ENCODE measurements around the gene ARPC5. TPM values are rescaled to one million over a fixed set of nuclear protein-coding genes. Genes with fewer than 3 reads are reported as not detected.
"Not testable (repeated sequence)": the region's sequence is repeated elsewhere in the genome, so short reads cannot be mapped to it uniquely, and the experiment has no call there.

Gene ARPC5
- total and polyA plus RNA-seq, 2 donors (not counting 1 experiment from before 2014, with no cell fraction given), result 28.3 to 103 TPM

DNA sequence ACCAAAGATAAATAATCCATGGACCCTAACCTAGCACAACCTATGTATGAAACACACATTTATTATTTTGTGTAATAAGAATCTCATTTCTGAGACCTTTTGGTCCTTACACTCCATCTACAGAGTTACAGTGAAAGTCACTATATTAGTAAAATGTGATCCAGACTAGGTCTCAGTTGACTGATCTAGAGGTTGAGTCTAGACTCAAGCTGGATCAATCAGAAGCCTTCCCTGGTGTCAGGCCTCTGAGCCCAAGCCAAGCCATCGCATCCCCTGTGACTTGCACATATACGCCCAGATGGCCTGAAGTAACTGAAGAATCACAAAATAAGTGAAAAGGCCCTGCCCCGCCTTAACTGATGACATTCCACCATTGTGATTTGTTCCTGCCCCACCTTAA lies 22.6 kb downstream of the ARPC5 start:
- WGBS (ENCODE audit: insufficient coverage), result no CpG with 5 or more reads among the region's 3 CpGs
- peaks cover 13% of the 10 kb centered on the region for H3K4me1 Mint-ChIP-seq
- H3K27me3 ChIP-seq (replicated peaks in 1 of 4; ENCODE audit: control extremely low read depth in 1 of 4, control insufficient read depth in 3 of 4, insufficient read depth in 4 of 4, low read length in 3 of 4); H3K9me3 Mint-ChIP-seq (ENCODE audit: insufficient read depth); CTCF ChIA-PET; ATAC-seq (ENCODE audit: low read depth); H3K27ac Mint-ChIP-seq; DNase-seq; intact Hi-C loops (cut with micrococcal nuclease); POLR2A ChIA-PET; H3K79me2 ChIP-seq (ENCODE audit: control insufficient read depth, insufficient read depth, low read length); H3K9ac ChIP-seq (ENCODE audit: low read length); H3K4me3 ChIP-seq (ENCODE audit: control extremely low read depth in 1 of 5, extremely low read depth in 1 of 5, insufficient read depth in 1 of 5, low read depth in 2 of 5, low read length in 4 of 5); H3K27me3 Mint-ChIP-seq; H3K4me3 Mint-ChIP-seq; H3K27ac ChIP-seq (ENCODE audit: low read length in 2 of 2); H2AFZ ChIP-seq (ENCODE audit: insufficient read depth, low read depth, low read length, poor library complexity, severe bottlenecking); H3K9me3 ChIP-seq (ENCODE audit: control extremely low read depth in 1 of 3, control insufficient read depth in 2 of 3, insufficient read depth in 1 of 3, low read length in 2 of 3); H3K4me2 ChIP-seq (replicated peaks; ENCODE audit: low read depth, low read length, poor library complexity, severe bottlenecking); H3K36me3 ChIP-seq (replicated peaks in 1 of 2; ENCODE audit: control extremely low read depth in 1 of 2, control insufficient read depth in 1 of 2, extremely low read depth in 1 of 2, insufficient read depth in 2 of 2, low read length in 1 of 2); H4K20me1 ChIP-seq (ENCODE audit: control insufficient read depth, insufficient read depth, low read length, poor library complexity, severe bottlenecking): not testable (repeated sequence)
- H3K4me1 ChIP-seq (ENCODE audit: control insufficient read depth in 2 of 2, insufficient read depth in 2 of 2, low read length in 2 of 2), result peaks cover 12 to 14% of the 10 kb centered on the region in 2 donors

DNA sequence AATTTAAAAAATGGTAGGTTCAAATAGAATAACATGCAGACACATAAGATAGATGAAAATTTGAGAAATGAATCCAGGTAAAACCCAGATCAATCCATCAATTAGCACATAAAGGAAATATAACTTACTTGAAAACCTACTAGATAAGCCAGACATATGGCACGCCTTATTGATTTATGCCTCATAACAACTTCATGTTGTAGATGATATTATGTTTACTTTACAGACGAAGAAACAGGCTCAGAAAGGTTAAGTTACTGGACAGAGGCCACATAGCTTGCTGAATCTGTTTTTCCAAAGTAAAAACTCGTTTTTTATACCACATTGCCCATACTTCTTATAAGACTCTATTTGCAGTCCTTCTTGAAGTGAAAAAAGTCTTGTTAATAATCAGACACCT lies 23.2 kb downstream of the ARPC5 start:
- H3K36me3 ChIP-seq (replicated peaks in 1 of 2; ENCODE audit: control extremely low read depth in 1 of 2, control insufficient read depth in 1 of 2, extremely low read depth in 1 of 2, insufficient read depth in 2 of 2, low read length in 1 of 2), result no peaks in the 10 kb centered on the region
- peaks cover 18 to 20% of the 10 kb centered on the region in 2 donors for H3K4me1 ChIP-seq (ENCODE audit: control insufficient read depth in 2 of 2, insufficient read depth in 2 of 2, low read length in 2 of 2)
- POLR2A ChIA-PET, result no interaction called here
- TF ChIP-seq, protein P1, sequence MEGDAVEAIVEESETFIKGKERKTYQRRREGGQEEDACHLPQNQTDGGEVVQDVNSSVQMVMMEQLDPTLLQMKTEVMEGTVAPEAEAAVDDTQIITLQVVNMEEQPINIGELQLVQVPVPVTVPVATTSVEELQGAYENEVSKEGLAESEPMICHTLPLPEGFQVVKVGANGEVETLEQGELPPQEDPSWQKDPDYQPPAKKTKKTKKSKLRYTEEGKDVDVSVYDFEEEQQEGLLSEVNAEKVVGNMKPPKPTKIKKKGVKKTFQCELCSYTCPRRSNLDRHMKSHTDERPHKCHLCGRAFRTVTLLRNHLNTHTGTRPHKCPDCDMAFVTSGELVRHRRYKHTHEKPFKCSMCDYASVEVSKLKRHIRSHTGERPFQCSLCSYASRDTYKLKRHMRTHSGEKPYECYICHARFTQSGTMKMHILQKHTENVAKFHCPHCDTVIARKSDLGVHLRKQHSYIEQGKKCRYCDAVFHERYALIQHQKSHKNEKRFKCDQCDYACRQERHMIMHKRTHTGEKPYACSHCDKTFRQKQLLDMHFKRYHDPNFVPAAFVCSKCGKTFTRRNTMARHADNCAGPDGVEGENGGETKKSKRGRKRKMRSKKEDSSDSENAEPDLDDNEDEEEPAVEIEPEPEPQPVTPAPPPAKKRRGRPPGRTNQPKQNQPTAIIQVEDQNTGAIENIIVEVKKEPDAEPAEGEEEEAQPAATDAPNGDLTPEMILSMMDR (IDR thresholded peaks at IDR 0.05), result no peak
- TF ChIP-seq EZH2 (IDR thresholded peaks at IDR 0.05; ENCODE audit: borderline replicate concordance, insufficient read depth, low read depth, low read length, poor library complexity, severe bottlenecking), result no peak
- H3K4me3 ChIP-seq (ENCODE audit: control extremely low read depth in 1 of 5, extremely low read depth in 1 of 5, insufficient read depth in 1 of 5, low read depth in 2 of 5, low read length in 4 of 5), result no peak overlapping the region
- H3K4me2 ChIP-seq (replicated peaks; ENCODE audit: low read depth, low read length, poor library complexity, severe bottlenecking), result no peak overlapping the region
- no peak overlapping the region for H3K9ac ChIP-seq (ENCODE audit: low read length)
- DNase-seq (no peak), ATAC-seq (ENCODE audit: low read depth) (no peak)
- H3K27ac Mint-ChIP-seq, result no peak overlapping the region
- peaks cover 17% of the 10 kb centered on the region for H3K4me1 Mint-ChIP-seq
- H3K27ac ChIP-seq (ENCODE audit: low read length in 2 of 2), result no peak overlapping the region
- no peaks in the 10 kb centered on the region for H3K27me3 ChIP-seq (replicated peaks in 1 of 4; ENCODE audit: control extremely low read depth in 1 of 4, control insufficient read depth in 3 of 4, insufficient read depth in 4 of 4, low read length in 3 of 4)
- H2AFZ ChIP-seq (ENCODE audit: insufficient read depth, low read depth, low read length, poor library complexity, severe bottlenecking), result no peak overlapping the region
- no peaks in the 10 kb centered on the region for H4K20me1 ChIP-seq (ENCODE audit: control insufficient read depth, insufficient read depth, low read length, poor library complexity, severe bottlenecking)
- no peaks in the 10 kb centered on the region for H3K9me3 ChIP-seq (ENCODE audit: control extremely low read depth in 1 of 3, control insufficient read depth in 2 of 3, insufficient read depth in 1 of 3, low read length in 2 of 3)
- intact Hi-C loops (cut with micrococcal nuclease), result no loop called here
- no CpG with 5 or more reads among the region's 3 CpGs for WGBS (ENCODE audit: insufficient coverage)
- H3K27me3 Mint-ChIP-seq, result peaks cover 6% of the 10 kb centered on the region
- CTCF ChIA-PET, result no interaction called here
- H3K4me3 Mint-ChIP-seq, result no peak overlapping the region
- H3K79me2 ChIP-seq (ENCODE audit: control insufficient read depth, insufficient read depth, low read length), result no peaks in the 10 kb centered on the region
- H3K9me3 Mint-ChIP-seq (ENCODE audit: insufficient read depth), result no peaks in the 10 kb centered on the region
